GM11168 (cell line): Measurements from ENCODE around the gene TPST2.

Experiments used
- in situ Hi-C: fragments of 300-500 bp; cut with MboI; formaldehyde crosslinking; loops from one replicate; pipeline ENCODE4 v1.12.0; 2022; ENCODE audit warnings: low sequenced_read_pairs; ENCODE audit not compliant: unreplicated experiment

Gene TPST2

DNA sequence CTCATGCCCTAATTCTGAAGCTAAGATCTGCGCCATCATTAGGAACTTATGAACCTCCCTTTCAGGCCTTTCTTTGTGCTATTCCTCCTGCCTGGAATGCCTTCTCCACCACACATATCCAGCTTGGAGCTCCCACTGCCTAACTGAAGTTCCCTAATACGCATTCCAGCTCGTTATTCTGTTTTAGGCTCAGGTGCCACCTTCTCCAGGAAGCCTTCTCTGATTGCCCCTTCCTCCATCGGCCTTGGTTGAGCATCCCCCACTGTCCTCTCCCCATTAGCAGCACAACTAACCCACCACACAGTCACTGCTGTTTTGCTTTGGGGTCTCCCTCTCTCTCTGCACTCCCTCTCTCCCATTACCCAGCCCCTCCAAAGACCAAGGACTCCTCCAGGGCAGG lies 22.7 kb upstream of the TPST2 start:
- in situ Hi-C loops, result no loop called here

DNA sequence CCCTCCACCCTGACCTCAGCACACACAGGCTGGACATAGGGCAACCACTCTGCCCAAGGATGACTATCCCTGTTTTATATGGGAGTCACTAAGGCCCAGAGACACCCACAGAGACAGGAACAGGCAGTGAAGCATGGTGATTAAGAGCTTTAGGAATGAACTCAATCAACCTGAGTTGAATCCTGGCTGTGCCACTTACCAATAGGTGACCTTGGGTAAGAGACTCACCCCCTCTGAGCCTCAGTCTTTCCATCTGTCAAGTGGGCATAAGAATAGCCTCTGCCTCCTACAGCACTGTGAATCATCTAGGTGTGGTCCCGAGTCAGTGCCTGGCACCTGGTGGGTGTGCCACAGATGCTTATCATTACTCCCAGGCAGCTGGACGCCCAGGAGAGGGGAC lies 21.1 kb upstream of the TPST2 start:
- in situ Hi-C loops, result no loop called here

DNA sequence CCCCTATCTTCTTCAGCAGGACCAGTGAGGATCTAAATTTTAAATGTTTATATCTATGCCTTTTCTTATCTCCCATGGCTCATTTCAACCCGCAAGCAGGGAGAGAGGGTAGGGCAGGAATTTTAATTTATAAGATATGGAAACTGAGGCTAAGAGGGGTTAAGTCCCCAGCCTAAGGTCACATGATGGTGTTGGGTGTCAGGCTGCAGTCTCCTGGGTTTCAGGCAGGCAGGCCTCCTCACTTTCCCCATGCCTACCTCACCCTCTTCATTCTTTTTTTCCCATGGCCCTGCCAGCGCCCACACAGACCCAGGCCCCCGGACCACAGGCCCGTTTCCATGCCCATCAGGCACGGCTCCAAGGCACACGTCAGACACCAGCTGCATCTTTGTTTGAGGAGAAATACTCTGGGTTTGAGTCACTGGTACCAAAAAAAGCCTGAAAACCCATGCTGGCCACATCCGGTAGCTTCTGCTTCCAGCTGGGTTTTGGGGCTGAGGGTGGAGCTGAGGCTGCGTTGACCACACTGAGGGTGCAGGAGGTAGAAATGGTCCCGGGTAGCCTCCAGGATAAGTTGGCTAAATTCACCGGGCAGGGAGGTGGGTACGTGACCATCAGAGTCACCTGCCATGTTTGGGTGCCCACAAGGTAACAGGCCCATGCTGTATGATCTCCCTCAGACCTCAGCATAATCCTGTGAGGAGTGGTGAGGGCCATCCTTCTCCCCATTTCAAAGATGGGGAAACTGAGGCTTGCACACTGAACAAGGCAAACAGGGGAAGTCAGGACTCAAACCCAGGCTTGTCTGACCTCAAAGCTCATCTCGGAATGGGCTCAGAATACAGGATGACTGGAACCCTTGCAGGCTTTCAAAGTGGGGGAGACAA lies 20.4 kb upstream of the TPST2 start:
- in situ Hi-C loops, result no loop called here

DNA sequence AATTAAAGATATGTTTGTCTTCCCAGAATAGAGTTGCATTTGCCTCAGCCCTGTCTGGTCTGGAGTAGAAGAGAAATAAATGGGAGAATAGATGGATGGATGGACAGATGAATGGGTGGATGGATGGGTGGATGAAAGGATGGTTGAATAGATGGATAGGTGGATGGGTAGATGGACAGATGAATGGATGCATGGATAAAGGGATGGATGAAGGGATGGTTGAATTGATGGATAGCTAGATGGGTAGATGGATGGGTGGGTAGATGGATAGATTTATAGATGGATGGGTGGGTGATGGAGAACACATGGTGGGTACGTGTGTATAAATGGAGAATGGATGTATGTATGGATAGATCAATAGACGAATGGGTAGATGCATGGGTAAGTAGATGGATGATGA lies 19.4 kb upstream of the TPST2 start:
- in situ Hi-C loops, result no loop called here

DNA sequence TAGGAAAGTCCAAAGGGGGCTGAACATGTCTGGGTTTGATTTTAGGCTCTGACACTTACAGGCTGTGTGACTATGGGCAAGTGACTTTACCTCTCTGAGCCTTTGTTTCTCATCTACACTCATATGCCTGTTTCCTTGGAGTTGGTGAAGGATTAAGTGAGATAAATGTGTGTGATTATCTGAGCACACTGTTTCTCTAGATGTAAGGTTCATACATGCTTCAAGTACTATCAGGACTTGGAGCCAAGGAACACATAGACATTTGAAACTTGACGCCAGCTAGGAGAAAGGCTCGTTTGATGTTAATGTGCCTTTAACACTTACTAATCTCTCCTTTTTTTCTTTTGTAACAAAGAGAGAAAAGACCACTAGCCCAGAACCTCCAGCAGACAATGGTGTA lies 18.2 kb upstream of the TPST2 start:
- in situ Hi-C loops, result no loop called here

DNA sequence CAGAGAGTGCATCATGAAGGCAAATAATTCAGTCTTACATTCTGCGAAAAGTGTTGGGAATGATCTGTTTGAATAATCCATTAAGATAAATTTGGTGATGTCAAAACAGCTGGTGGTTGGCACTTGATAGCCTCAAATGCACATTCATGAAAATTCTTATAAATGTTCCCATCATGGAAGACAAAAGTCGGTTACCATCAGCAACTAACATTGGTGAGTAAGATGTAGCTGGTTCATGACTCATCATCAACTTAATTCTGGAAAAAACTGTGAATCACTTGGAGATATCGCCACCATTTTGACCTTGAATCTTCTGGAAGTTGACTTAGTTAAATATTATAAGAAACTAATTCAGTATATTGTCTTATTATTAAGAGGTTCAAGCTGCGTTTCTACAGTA lies 16.7 kb upstream of the TPST2 start:
- in situ Hi-C loops, result no loop called here

DNA sequence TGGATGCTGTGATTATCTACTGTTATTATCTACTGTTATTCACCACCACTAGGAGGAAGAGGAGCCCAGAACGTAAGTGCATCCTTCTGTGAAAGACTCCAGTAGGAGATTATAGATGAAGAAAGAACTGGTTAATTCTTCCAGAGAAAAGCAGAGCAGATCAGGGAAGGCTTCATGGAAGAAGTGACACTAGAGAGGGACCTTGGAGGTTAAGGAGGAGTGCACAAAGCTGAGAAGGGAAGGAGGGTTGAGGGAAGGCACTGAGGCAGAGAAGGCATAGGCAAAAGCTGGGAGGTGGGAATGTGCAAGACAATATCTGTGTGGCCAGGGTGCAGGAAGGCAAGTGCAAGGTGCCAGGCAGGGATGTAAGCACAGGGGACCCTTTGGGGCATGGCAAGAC lies 14.4 kb upstream of the TPST2 start:
- in situ Hi-C loops, result no loop called here

DNA sequence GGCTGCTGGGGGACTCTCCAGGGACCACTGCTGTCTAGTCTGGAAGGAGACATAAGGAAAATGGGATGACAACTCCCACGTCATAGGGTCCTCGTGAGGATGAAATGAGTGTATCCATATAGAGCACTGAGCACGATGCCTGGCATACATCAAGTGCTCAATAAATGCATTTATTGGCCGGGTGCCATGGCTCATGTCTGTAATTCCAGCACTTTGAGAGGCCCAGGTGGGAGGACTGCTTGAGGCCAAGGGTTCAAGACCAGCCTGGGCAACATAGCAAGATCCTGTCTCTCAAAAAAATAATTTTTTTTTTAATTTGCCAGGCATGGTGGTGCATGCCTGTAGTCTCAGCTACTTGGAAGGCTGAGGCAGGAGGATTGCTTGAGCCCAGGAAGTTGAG lies 12.2 kb upstream of the TPST2 start:
- in situ Hi-C loops, result no loop called here

DNA sequence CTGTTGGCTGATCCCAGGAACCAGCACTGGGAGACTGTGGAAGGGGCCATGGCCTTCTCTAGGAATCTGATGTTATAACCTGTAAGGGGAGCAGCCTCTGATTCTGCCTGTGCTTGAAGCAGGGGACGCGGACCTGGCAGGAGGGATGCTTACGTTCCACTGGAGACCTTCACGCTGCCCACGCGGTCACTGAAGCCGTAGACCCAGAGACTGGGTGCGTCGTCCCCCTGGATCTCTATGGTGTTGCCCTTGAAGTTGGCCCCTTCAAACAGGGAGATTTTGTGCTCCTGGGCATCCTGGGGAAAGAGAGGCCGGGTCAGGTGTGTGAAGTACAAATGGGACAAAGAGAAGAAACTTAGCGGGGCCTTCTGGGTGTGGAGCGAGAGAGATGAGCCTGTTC lies 11.8 kb upstream of the TPST2 start:
- in situ Hi-C loops, result no loop called here

DNA sequence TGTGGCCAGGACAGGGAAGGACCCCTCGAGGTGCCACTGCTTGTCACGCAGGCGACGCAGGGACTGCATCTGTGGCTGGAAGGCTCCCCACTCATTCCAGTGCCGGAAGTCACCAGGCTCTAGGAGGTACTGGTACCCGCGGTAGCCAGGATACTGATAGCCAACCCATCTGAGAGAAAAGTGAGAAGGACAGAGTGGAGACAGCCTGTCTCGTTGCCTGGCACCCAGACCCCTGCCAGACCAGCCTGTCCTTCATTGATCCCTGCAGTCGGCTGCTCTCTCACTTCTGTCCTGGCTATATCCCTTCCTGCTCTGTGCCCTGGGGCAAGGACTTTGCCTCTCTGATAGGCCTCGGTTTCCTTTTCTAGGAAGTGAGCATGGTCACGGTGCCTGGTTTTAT lies 9.6 kb upstream of the TPST2 start:
- in situ Hi-C loops, result no loop called here

DNA sequence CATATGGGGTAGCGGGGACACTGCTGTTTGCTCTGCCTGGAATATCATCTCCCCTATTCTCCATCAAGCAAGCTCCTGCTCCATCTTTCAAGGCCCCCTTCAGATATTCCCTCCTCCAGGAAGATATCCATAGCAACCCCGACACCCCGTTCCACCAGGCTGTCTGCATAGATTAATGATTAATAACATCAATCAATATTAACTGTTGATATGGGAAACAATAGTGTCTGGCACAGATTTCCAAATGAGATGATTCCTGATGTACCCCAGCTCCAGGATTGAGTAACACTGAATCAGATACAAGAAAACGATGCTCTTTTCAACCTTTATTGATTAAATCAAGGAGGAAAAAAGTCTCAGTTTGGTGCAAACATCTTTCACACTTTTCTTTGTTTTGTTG lies 7.5 kb upstream of the TPST2 start:
- in situ Hi-C loops, result no loop called here

DNA sequence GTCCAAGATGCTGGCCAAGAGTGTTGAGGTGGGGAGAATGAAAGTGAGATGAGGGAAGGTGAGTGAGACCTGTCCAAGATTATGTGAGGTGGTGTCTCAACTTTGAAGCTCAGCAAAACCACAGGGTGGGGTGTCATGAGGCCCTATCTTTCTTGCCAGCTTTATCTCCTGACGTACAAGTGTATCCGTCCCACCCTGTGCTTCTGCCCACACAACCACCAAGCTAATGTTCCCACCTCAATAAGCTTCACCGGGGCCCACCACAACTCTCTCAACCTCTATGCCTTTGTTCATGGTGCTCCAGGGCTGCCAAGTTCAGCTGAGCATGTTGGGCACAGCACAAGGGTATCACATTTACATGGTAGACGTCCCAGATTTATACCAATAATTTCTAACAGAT lies 7.1 kb upstream of the TPST2 start:
- in situ Hi-C loops, result no loop called here

DNA sequence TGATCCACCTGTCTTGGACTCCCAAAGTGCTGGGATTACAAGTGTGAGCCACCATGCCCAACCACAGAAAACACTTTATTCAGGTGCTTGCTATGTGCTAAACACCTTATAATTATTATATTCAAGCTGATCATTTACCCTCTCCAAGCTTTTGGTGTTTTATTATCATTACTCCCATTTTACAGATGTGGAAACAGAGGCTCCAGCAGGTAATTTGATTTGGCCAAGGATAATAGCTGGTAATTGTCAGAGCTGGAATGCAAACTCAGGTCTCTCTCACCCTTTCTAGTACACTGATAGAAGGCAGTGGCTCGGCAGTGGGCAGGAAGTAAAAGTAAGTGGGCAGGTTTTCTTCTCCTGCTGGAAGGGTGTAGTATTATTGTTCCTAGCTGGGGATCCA lies 3.8 kb upstream of the TPST2 start:
- in situ Hi-C loops, result no loop called here

DNA sequence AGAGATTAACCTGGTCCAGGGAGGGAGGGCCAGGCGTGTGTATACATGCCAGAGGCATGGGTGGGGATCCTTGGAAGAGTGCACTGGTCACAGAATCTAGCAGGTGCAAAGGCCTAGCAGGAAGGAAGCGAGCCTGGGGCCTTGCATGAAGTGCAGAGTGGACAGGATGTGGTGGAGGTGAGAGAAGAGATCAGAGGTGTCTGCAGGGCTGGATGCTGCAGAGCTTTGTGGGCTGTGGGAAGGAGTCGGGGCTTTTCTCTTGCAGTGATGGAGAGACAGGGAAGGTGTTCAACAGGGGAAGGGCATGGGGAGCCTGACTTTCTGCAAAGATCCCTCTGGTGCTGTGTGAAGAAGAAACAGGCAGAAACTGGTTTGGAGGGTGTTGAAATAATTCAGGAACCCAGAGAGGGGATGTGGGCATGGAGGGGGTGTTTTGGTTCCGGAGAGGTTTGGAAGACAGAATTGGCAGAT lies 2.5 kb upstream of the TPST2 start:
- in situ Hi-C loops, result no loop called here

DNA sequence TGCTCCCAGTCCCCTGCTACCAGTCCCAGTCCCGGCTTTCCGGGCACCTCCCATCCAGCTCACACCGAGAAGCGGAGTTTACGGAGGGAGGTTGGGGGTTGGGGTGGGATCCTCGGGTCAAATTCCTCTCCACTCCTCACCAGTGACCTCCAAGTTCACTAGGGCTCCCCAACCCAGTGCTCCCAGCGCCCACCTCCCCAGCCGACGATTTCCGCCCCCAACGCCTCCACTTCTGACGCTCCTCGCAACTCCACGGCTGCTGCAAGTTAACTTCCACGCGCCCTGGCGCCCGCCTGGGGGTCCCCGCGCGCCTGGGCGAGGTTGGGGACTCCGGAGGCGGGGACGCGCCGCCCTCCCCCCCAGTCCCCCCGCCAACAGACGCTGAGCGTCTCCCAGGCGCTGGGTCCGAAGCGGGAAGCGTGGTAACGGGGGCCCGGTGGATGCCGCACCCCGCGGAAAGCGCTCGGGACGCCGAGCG lies 526 bp downstream of the TPST2 start:
- in situ Hi-C loops, result no loop called here

DNA sequence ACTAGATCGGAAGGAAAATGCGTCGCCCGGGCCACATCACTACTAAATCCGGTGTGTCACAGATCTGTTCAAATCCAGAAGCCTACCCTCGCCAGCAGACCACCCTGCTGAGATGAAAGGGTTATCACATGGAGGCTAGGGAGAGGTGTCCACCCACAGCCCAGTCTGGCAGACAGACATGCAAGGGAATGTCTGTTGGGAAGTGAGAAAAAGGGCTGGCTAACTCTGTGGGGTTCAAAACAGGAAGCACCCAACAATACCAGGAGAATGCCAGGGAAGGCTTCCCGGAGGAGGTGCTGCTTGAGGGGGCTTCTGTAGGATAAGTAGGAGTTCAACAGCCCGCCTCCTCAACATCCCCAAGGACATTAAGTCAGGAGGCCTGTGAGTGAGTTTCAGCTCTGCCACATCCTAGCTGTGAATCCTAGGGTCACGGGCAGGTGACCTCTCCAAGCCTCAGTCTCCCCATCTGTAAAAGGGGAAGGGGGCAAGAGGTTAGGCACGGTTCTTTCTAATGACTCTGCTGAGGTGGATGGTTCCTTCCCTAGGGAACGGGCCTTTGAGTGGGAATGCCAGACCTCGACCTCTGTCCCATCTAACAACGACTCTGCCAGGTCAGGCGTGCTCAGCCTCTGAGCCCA lies 1.1 kb downstream of the TPST2 start:
- in situ Hi-C loops, result no loop called here

DNA sequence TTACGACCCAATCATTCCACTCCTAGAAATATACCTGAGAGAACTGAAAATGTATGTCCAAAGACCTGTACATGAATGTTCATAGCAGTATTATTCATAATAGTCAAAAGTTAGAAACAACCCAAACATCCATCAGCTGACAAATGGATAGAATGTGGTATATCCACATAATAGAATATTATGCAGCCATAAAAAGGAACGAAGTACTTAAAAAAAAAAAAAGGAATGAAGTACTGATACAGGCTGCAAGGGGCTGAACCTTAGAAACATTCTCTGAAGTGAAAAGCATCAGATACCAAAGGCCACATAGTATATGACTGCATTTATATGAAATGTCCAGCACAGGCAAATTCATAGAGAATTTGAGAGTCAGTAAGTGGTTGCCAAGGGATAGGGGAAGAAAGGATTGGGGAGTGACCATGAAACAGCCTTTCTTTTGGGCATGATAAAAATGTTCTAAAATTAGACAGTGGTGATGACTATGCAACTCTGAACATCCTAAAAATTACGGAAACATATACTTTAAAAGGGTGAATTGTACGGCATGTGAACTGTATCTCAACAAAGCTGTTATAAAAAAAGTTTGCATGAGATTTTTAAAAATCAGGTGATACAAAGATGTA lies 1.8 kb downstream of the TPST2 start:
- in situ Hi-C loops, result no loop called here

DNA sequence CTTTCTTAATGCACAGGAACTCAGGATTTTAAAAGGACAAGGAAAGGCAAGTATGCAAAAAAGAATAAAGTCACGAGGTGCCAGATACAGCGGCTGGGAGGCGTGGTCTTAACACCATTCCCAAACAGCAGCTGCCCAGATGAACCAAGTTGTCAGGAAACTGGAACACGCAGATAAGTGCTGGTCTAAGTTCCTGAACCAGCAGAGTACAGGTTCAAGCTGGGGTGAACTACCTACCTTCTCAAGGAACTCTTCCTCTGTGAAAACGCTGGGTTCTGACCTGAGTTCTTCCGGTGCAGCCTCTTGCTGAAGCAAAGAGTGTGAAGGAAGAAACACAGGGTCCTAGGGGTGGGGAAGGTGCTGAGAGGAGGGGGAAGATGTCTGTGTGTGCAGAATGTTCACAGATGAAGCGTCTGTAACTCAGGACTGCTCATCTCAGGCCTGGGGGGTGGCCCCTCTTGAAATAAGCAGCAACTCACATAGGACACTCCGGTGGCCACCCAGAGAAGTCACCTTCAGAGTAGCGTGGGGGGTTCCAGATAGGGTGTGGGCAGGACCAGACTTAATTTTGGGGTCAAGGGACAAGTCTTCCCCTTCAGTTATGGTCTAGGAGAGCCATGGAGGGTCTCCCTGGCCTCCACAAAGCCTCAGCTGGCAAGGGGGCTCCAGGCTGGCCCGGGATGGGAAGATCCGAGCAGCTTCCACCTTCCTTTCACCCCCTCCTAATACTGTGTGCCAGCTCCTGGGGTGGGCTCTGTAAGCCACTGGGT lies 3.2 kb downstream of the TPST2 start:
- in situ Hi-C loops, result no loop called here

DNA sequence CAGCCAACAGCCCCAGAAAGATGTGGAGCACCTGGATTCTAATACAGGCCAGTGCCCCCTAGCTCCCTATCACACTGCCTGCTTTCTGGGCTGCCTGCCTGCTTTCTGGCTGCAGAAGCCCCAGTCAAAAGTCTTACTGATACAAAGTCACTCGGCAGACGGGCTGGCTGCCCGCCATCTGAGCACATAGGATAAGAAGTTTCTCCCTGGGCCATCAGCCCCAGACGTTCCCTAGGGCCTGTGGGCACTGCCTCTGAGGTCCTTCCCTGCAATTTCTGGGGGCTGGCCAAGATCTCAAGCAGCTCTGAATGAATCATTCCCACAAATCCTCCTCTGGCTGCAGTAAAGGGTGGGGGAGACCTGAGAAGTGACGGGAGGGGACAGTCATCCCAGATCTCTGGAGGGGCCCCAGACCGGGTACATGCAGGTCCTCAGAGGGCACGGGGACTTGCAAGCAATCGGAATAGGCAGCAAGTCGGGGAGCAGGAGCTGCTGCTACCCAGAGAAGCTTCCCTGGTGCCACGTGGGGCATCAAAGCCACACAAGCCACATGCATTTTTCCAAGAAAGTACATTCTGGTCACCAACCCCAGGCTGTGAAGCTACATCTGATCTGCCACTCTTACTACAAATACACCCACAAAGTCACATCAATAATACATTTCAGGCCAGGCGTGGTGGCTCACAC lies 4.7 kb downstream of the TPST2 start:
- in situ Hi-C loops, result no loop called here

DNA sequence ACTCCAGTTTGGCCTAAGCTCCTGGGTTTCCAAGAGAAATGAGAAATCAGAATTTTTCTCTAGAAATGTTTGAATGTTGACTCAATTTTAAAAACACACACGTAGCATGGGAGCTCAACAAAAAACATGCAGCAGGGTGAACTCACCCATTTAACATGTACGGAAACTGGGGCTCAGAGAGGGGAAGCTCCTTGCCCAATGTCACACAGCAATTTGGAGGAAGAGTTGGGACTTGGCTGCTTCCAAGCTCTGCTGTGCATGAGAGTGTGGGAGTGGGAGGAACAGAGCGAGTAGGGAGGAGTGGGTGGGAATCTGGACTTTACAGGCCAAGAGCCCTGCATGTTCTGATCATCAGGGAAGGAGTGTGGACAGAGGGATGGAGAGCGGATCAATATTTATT lies 5.9 kb downstream of the TPST2 start:
- in situ Hi-C loops, result no loop called here
